HG03571 (cell line): ENCODE data around the gene ZNF724.
"Not testable (repeated sequence)": the region's sequence is repeated elsewhere in the genome, so short reads cannot be mapped to it uniquely, and the experiment has no call there.

Experiments used
- ATAC-seq: cut with Tn5 transposase; IDR thresholded peaks from one replicate; pipeline ENCODE4 v1.9.1; 2021; ENCODE audit not compliant: unreplicated experiment

Gene ZNF724

GRCh38 chr19:23249911-23250649 is at the start of gene ZNF724:
Gene ZNF724, minus strand, starts transcription at chr19:23250394. Its CDS starts 152 bp downstream, at chr19:23250242.
- ATAC-seq: peak; percentile 99

DNA sequence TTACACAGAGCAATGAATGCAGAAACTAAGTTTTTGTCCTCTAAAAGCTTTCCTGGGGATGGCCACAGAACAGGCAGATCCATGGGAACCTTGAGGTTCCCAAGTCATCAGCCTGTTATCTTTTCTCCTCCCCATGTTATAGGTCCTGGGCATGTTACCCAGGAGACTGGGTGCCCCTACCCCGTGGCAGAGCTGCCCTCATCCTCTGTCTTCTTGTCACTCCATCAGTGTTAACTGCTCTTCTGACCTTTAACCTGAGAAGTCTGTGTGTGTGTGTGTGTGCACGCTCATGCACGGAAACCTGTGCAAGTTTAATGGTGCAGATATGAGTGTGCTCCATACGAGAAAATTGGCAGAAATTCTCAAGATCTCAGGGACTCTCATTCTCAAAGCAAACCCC is 43.9 kb upstream of the ZNF724 start:
- no peak for ATAC-seq

DNA sequence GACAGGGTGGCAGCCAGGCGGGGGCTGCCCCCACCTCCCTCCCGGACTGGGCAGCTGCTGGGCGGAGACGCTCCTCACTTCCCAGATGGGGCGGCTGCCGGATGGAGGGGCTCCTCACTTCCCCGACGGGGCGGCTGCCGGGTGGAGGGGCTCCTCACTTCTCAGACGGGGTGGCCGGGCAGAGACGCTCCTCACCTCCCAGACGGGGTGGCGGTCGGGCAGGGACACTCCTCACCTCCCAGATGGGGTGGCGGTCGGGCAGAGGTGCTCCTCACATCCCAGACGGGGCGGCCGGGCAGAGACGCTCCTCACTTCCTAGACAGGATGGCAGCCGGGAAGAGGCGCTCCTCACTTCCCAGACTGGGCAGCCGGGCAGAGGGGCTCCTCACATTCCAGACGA is 39.8 kb upstream of the ZNF724 start:
- ATAC-seq: not testable (repeated sequence)

DNA sequence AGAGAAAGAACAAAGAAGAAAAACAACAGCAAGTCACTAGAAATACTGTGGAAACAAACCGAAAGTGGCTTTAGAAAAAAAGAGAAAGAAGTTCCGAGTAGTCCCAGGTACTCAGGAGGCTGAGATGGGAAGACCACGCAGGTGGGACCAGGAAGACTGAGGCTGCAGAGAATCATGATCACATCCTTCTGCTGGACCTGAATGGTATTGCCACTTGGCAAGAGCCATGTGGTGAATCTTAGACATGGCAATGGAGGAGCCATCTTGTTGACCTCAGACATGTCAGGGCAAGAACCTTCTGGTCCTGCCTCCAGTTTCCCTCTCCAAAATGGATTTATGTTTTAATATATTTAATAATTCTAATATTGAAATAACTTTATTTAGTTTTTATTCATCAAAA is 37.4 kb upstream of the ZNF724 start:
- no peak for ATAC-seq

GRCh38 chr19:23286477-23286876 is 36.3 kb upstream of the ZNF724 start:
- no peak for ATAC-seq

DNA sequence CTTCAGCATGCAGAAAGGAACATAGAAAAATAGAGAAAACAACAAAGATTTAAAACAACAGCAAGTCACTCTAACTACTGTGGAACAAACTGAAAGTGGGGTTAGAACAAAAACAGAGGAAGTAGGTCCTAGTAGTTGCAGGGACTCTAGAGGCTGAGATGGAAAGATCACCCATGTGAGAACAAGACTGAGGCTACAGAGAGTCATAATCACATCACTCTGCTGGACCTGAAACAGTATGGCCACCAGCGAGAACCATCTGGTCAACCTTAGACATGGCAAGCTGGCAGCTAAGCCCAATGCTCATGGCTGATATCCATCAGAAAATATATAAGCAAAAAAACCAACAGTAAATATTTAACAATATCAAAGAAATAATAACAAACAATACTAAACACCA is 35.8 kb upstream of the ZNF724 start:
- no peak for ATAC-seq

DNA sequence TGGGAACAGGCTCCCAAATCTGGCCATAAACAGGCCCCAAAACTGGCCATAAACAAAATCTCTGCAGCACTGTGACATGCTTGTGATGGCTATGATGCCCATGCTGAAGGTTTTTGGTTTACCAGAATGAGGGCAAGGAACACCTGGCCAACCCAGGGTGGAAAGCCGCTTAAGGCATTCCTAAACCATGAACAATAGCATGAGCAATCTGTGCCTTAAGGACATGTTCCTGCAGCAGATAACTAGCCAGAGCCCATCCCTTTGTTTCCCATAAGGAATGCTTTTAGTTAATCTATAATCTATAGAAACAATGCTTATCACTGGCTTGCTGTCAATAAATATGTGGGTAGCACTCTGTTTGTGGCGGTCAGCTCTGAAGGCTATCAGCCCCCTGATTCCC is 35.1 kb upstream of the ZNF724 start:
- not testable (repeated sequence) for ATAC-seq

GRCh38 chr19:23283925-23284324 is 33.7 kb upstream of the ZNF724 start:
- ATAC-seq: no peak

DNA sequence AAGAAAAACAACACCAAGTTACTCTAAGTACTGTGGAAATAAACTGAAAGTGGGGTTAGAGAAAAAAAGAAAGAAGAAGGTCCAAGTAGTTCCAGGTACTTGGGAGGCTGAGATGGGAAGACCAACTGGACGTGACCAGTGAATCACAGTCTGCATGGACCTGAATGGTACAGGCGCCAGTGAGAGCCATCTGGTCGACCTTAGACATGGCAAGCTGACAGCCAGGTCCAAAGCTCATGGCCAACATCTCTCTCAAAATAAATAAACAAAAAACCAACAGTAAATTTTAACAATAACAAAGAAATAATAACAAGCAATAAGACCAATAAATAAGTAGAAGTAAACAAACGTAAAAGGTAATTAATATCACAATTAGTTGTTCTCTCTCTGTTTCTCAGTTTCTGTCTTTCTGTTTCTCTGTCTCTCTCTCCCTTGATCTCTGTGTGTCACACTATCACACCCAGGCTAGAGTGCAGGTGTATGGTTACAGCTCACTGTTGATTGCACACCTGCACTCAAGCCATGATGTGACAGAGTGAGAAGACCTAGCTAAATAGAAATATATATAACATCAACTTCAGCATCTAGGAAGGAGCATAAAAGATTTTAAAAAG is 31.6 kb upstream of the ZNF724 start:
- no peak for ATAC-seq

GRCh38 chr19:23278118-23278517 is 27.9 kb upstream of the ZNF724 start:
- ATAC-seq: not testable (repeated sequence)

DNA sequence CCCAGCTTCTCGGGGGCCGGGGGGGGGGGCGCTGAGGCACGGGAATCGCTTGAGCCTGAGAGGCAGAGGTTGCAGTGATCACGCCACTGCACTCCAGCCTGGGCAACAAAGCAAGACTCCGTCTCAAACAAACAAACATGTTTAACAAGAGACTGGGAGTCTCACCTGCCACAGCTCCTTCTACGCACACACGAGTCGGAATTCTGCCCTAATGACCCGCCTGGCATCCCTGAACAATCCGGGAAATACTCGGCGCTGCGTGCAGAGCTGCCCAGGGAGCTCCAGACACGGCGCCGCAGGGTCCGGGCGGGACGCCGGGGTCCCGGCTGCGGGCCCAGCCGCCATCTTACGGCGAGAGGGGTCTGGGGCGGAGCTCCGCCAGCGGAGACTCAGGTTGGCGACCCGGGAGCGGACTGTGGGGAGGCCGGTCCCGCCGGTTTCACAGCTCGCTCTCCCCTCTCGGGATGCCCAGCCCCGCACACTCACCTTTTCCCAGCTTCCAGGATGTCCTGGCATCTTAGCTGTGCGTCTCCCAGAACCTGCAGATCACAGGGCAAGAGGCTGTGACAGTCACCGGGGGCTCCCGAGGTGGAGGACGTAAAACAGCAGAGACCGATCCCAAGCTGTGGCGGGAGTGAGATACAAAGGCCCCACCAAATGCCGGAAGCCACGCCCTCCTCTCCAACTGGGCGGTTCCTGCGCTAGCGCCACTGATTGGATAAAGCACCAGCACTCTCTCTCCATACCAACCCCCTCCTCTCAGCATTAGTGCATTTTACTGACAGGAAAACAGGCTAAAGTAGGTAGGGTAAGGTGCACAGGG is 23.6 kb upstream of the ZNF724 start:
- ATAC-seq: peak; percentile 95

DNA sequence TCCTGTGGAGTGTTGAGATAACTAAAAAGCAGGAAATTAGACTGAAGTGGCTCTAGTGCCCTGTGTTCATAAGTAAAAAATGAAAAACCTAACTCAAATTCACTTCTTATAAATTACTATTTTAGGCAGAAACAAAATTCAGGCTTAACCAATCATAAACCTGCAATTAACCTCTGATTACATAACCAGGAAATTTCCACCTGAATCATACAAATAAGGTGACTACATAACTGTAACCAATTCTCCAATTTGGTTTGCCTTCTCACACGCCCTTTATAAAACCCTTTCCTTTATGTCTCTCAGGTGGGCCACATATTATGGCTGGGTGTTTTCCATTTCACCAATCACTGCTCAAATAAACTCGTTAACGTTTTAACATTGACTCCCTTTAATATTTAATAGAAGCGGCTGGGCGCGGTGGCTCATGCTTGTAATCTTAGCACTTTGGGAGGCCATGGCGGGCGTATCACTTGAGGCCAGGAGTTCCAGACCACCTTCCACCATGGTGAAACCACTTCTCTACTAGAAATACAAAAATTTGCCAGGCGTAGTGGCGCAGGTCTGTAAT is 22.9 kb upstream of the ZNF724 start:
- peak; percentile 4 for ATAC-seq

DNA sequence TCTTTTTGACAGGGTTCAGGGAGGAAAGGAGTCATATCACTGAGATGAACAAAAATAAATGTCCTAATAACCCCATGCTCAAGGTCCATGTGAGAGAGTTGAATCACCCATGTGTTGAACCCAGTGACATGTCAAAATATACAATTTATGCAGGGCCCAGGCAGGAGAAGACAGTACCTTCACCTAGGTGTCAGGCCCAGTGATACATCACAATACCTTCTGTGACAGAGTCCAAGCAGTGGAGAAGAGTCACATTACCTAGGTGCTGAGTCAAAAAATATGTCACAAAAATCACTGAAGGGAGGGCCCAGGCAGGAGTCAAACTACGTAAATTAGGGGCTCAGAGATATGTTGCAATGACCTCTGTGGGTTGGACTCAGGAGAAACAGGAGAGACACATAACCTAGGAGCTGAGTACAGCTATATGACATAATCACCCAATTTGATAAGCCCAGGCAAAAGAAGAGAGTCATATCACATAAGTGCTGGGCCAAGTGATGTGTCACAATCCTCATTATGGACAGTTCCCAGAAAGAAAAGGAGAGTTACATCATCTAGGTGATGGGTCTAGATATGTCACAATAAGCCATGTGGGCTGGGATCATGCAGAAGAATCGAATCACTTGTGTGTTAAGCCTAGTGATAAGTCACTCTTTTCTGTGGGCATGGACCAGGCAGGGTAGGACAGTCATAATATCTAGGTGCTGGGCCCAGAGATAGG is 13.8 kb upstream of the ZNF724 start:
- ATAC-seq: no peak

GRCh38 chr19:23263396-23263795 is 13.2 kb upstream of the ZNF724 start:
- no peak for ATAC-seq

DNA sequence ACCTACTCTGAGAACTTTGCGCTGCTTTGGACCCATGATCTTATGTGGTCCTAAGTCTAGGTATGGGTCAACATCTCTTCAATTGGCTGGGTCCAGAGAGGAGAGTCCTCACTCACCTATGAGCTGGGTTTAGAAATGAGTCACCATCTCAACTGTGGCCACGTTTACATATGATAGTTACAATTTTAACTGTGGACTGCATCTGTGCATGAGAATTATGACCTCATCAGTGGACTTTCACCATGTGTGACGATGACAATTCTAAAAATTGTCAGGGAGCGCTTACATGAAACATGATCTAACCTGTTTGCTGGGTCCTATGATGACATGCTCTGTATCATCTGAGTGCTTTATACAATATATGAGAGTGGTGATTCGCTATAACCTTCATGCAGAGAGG is 12.7 kb upstream of the ZNF724 start:
- ATAC-seq: no peak

- no peak for ATAC-seq
Measured at GRCh38 chr19:23261496-23262020, 11.4 kb upstream of the ZNF724 start.

DNA sequence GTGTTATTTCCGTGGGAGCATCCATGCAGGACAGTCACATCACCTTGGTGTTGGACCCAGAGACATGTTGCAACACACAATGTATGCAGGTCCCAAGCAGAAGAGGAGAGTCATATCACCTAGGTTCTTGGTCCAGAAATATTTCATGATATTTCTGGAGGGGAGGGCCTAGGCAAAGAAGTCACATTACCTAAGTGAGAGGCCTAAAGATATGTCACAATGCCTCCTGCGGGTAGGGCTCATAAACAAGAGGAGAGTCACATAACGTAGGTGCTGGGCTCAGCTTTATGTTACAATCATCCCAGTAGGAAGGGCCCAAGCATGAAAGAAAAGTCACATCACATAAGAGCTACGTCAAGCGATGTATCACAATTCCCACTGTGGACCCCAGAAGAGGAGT is 10.8 kb upstream of the ZNF724 start:
- ATAC-seq: no peak

DNA sequence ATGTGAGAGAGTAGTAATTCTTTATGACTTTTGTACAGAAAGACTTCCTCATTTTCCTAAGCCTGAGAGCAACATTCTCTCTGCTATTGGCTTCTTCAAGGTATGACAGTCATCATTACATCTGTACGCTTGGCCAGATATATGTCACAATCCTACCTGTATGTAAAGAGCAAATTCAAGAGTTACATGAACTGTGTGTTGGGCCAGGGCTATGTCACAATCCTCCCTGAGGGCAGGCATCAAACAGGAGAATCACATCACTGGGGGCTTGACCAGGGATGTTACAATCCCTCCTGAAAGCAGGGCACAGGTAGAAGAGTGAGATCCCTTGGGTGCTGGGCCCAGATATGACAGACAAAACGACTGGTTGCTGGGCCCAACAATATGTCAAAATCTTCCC is 9.8 kb upstream of the ZNF724 start:
- no peak for ATAC-seq

GRCh38 chr19:23255700-23256099 is 5.5 kb upstream of the ZNF724 start:
- no peak for ATAC-seq

DNA sequence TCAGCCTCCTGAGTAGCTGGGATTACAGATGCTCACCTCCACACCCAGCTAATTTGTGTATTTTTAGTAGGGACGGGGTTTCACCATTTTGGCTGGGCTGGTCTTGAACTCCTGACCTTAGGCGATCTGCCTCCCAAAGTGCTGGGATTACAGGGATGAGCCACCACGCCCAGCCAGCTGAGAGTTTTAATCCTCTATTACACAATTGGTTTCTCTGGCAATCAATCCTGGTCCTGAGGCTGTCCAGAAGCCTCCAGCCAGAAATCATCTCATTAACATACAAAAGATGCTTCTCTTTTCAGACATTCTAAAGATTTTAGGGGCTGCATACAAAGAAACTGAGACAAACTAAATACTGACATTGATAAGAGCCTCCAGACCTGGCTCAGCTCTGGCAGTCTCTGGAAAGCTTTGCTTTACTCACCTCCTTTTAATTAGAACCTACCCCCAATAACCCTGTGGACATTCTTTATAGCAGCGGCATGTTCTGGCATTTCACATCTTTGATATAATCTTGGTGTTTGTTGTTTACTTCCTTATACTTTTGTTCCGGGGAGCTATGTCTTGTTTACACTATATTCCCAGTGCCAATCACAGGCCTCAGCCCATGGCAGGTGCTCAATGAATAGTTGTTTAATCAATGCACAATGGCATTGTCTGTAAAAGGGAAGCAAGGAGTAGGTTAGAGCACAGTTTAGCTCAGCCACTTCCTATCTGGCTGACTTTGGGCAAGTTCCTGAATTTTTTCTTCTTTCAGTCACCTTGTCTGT is 4.1 kb upstream of the ZNF724 start:
- ATAC-seq: no peak
